K562 (cell line): Measurements from ENCODE around the gene KAT7. TPM values are rescaled to one million over a fixed set of nuclear protein-coding genes. Genes with fewer than 3 reads are reported as not detected.

Source experiments
- ATAC-seq: fragments of 200-7000 bp; cut with Tn5 transposase; 3 replicates; pipeline ENCODE4 v1.9.1; 2020; ENCODE audit warnings: moderate library complexity
- BruUV-seq: library from RNA; stranded (reverse); fragments of 400-500 nt; replicated peaks from 2 replicates; lab custom pipeline; 2021; lab: Mats Ljungman, UMichigan
- CTCF ChIA-PET: fragments of 300-600 bp; formaldehyde crosslinking; extraction: SDS; loops from one replicate; lab custom pipeline; 2021; ENCODE audit warnings: low intra/inter-chr PET ratio; lab: Yijun Ruan, JAX
- POLR2A ChIA-PET: fragments of 300-600, 350-650 bp; sonication (Branson Sonifier 250); formaldehyde crosslinking; extraction: SDS; loops from one replicate; lab custom pipeline; 2021; ENCODE audit warnings: antibody characterized with exemption, inconsistent platforms; lab: Yijun Ruan, JAX
- DNase-seq, 4 experiments: peaks; one replicate each; pipeline versions ENCODE4 v3.0.0 to v3.0.0-alpha.2; 2011 to 2018; ENCODE audit warnings: low spot score in 3 of 4, mixed read lengths in 3 of 4; ENCODE audit errors: extremely low read depth in 1 of 4
- FAIRE-seq: peaks from 2 replicates; lab custom pipeline; 2011; peaks lifted over from hg19 to GRCh38; lab: Jason Lieb, UNC
- H2AFZ ChIP-seq: 2 replicates; pipeline ENCODE4 v1.6.0; 2011; ENCODE audit warnings: low read depth, low read length, control low read depth, inconsistent platforms
- H3K27ac ChIP-seq: fragments of 200-600 bp; 3 replicates; pipeline ENCODE4 v1.8.0; 2011; ENCODE audit warnings: low read depth, mild to moderate bottlenecking, control low read depth, inconsistent platforms, low read length, moderate library complexity, mixed read lengths; ENCODE audit errors: extremely low read depth
- H3K27me3 ChIP-seq, 2 experiments: fragments of 300-600 bp in 1 of 2; 2 replicates in 1 of 2; 3 replicates in 1 of 2; pipeline versions ENCODE4 v1.6.0 to v1.8.0; 2011; ENCODE audit warnings: inconsistent platforms in 2 of 2, low read length in 2 of 2, mild to moderate bottlenecking in 1 of 2, mixed read lengths in 1 of 2, moderate library complexity in 1 of 2; ENCODE audit not compliant: control insufficient read depth in 2 of 2, insufficient read depth in 2 of 2
- H3K36me3 ChIP-seq: fragments of 300-600 bp; 3 replicates; pipeline ENCODE4 v1.8.0; 2011; ENCODE audit warnings: mild to moderate bottlenecking, low read length, inconsistent platforms; ENCODE audit not compliant: control insufficient read depth, insufficient read depth
- H3K4me1 ChIP-seq, 2 experiments: fragments of 200-600 bp in 1 of 2; replicated peaks in 1 of 2; 2 replicates in 1 of 2; 3 replicates in 1 of 2; pipeline versions ENCODE4 v1.5.1 to v1.8.0; 2011; ENCODE audit warnings: inconsistent platforms in 2 of 2, low read length in 2 of 2, mild to moderate bottlenecking in 1 of 2, mixed read lengths in 1 of 2, moderate library complexity in 1 of 2; ENCODE audit not compliant: control insufficient read depth in 2 of 2, insufficient read depth in 2 of 2
- H3K4me2 ChIP-seq: 2 replicates; pipeline ENCODE4 v1.6.1; 2011; ENCODE audit warnings: low read length, control low read depth, inconsistent platforms, mixed read lengths; ENCODE audit not compliant: insufficient read depth
- H3K4me3 ChIP-seq: fragments of 200-600 bp; sonication (generic), shearing (Covaris generic); 2 replicates; pipeline ENCODE4 v1.5.1; 2016; ENCODE audit warnings: control low read depth, inconsistent platforms
- H3K79me2 ChIP-seq: fragments of 200-600 bp; 3 replicates; pipeline ENCODE4 v1.8.0; 2011; ENCODE audit warnings: low read length, inconsistent platforms; ENCODE audit not compliant: control insufficient read depth, insufficient read depth
- H3K9ac ChIP-seq, 2 experiments: 2 replicates each; pipeline versions ENCODE4 v1.6.0 to v1.6.1; 2011; ENCODE audit warnings: low read depth in 2 of 2, low read length in 2 of 2, control low read depth in 1 of 2, inconsistent platforms in 1 of 2, mild to moderate bottlenecking in 1 of 2, mixed read lengths in 1 of 2; ENCODE audit not compliant: insufficient read depth in 1 of 2
- H3K9me1 ChIP-seq: one replicate; pipeline ENCODE4 v1.6.0; 2011; ENCODE audit warnings: inconsistent platforms, mild to moderate bottlenecking, low read length, moderate library complexity; ENCODE audit not compliant: control insufficient read depth, insufficient read depth
- H3K9me3 ChIP-seq: replicated peaks from 2 replicates; pipeline ENCODE4 v1.5.1; 2011; ENCODE audit warnings: low read depth, low read length, inconsistent platforms; ENCODE audit not compliant: control insufficient read depth, insufficient read depth
- H4K20me1 ChIP-seq: replicated peaks from 2 replicates; pipeline ENCODE4 v1.6.1; 2011; ENCODE audit warnings: low read length, inconsistent platforms, mixed read lengths; ENCODE audit not compliant: control insufficient read depth, insufficient read depth
- ARID3B ChIP-seq: fragments of 250-450 bp; sonication (Bioruptor Pico); IDR thresholded peaks from 2 replicates; pipeline ENCODE4 v1.4.0; 2020; ENCODE audit warnings: borderline replicate concordance
- CTBP1 ChIP-seq: fragments of 450-650 bp; IDR thresholded peaks from 2 replicates; pipeline ENCODE4 v1.6.1; 2016; ENCODE audit warnings: borderline replicate concordance
- CTCF ChIP-seq, 3 experiments: IDR thresholded peaks in 2 of 3; conservative IDR thresholded peaks in 1 of 3; 2 replicates each; pipeline ENCODE4 v1.5.1; 2011 to 2012; ENCODE audit warnings: low read length in 3 of 3, mild to moderate bottlenecking in 3 of 3, control low read depth in 2 of 3, improper control_type of control experiment in 1 of 3, inconsistent platforms in 1 of 3, low read depth in 1 of 3, mixed read lengths in 1 of 3, moderate library complexity in 1 of 3; ENCODE audit not compliant: insufficient read depth in 2 of 3
- FOSL1 ChIP-seq: fragments of 200-800 bp; sonication (Bioruptor generic); conservative IDR thresholded peaks from 2 replicates; pipeline ENCODE4 v1.6.1; 2016; ENCODE audit warnings: missing genetic modification characterization, missing compliant biosample characterization
- KLF13 ChIP-seq: fragments of 450-650 bp; IDR thresholded peaks from 2 replicates; pipeline ENCODE4 v1.6.1; 2016; ENCODE audit warnings: missing genetic modification characterization, low read depth, mild to moderate bottlenecking, missing compliant biosample characterization, moderate library complexity, borderline replicate concordance
- MAZ ChIP-seq, 2 experiments: fragments of 450-650 bp in 1 of 2; sonication (generic) in 1 of 2; formaldehyde crosslinking; IDR thresholded peaks in 1 of 2; conservative IDR thresholded peaks in 1 of 2; 2 replicates each; pipeline versions ENCODE4 v1.4.0 to v1.5.0; 2020; ENCODE audit warnings: mild to moderate bottlenecking in 1 of 2, missing genetic modification reagents in 1 of 2
- NEUROD1 ChIP-seq: fragments of 150-350 bp; IDR thresholded peaks from 2 replicates; pipeline ENCODE4 v1.6.1; 2014; ENCODE audit warnings: borderline replicate concordance, low read length, low read depth; ENCODE audit not compliant: partially characterized antibody
- POLR2G ChIP-seq: fragments of 200-400 bp; formaldehyde crosslinking; IDR thresholded peaks from 2 replicates; pipeline ENCODE4 v1.6.1; 2017; ENCODE audit warnings: low read depth, mild to moderate bottlenecking, antibody characterized with exemption, low read length, moderate library complexity
- RAD21 ChIP-seq, 2 experiments: fragments of 250-450 bp in 1 of 2; fragments of 450-650 bp in 1 of 2; sonication (Bioruptor Pico) in 1 of 2; formaldehyde crosslinking in 1 of 2; IDR thresholded peaks in 1 of 2; conservative IDR thresholded peaks in 1 of 2; 2 replicates each; pipeline versions ENCODE4 v1.4.0 to v1.8.0; 2020 to 2022; ENCODE audit warnings: mild to moderate bottlenecking in 2 of 2, moderate library complexity in 1 of 2
- SMC3 ChIP-seq: conservative IDR thresholded peaks from 2 replicates; pipeline ENCODE4 v1.6.1; 2011; ENCODE audit warnings: low read depth, low read length, improper control_type of control experiment; ENCODE audit not compliant: insufficient read depth
- STAT6 ChIP-seq: sonication (generic); formaldehyde crosslinking; IDR thresholded peaks from 2 replicates; pipeline ENCODE4 v1.8.1; 2023; ENCODE audit warnings: mild to moderate bottlenecking, missing genetic modification reagents
- ZNF384 ChIP-seq: IDR thresholded peaks from 2 replicates; pipeline ENCODE4 v1.6.1; 2012; ENCODE audit warnings: low read depth, low read length, improper control_type of control experiment
- ZNF586 ChIP-seq: fragments of 450-650 bp; formaldehyde crosslinking; conservative IDR thresholded peaks from 2 replicates; pipeline ENCODE4 v1.4.0; 2020; ENCODE audit warnings: mild to moderate bottlenecking, moderate library complexity
- WGBS: fragments of 100-300 bp; shearing (Covaris generic); methylation state at CpG from one replicate; pipeline ENCODE4 v1.1.6; 2016; ENCODE audit warnings: low coverage, mixed read lengths; ENCODE audit not compliant: insufficient coverage; ENCODE audit errors: missing lambda C conversion rate; 5-methylcytosine and 5-hydroxymethylcytosine counted together
- in situ Hi-C: fragments of 300-500 bp; cut with MboI; formaldehyde crosslinking; loops from 4 replicates; pipeline ENCODE4 v1.15.0; 2018; ENCODE audit warnings: inconsistent platforms, mixed read lengths
- intact Hi-C: fragments of 100-400 bp; cut with micrococcal nuclease; formaldehyde crosslinking; loops from 2 replicates; pipeline ENCODE4 v1.14.2; 2022
- polyA plus RNA-seq, 8 experiments: library from polyadenylated mRNA; depleted of rRNA in 4 of 8; stranded (reverse) in 5 of 8; unstranded in 3 of 8; fragments of >200 nt; fragmentation: Nextera tagmentation in 2 of 8; fragmentation: Illumina TruSeq in 1 of 8; extraction: Ambion mirVana in 2 of 8; extraction: Trizol in 1 of 8; gene quantifications; 2 replicates each; pipeline versions ENCODE4 v1.2.1 to v1.2.3, GENCODE V29; 2011 to 2014; ENCODE audit warnings: inconsistent platforms in 1 of 8, missing spikeins in 1 of 8
- total RNA-seq, 7 experiments: library from RNA; depleted of rRNA in 6 of 7; stranded (reverse); fragments of >200 nt in 6 of 7; fragmentation: Illumina TruSeq in 2 of 7; extraction: Trizol in 2 of 7; gene quantifications; 2 replicates each; pipeline versions ENCODE4 v1.2.1 to v1.2.3, GENCODE V29; 2011 to 2021; ENCODE audit warnings: low replicate concordance in 1 of 7

Gene KAT7
- total and polyA plus RNA-seq, 9 of the 15 experiments (the other 6 are each of a cell fraction or from before 2014, with no cell fraction given), result 10.8 to 57.3 (median 34.8) TPM

GRCh38 chr17:49843774-49844350, 55.4 kb downstream of the KAT7 start:
- Histone ChIP-seq H3K9me1 (peaks cover 2% of the 10 kb centered on the region), H3K4me2 (no peak overlapping the region), H3K36me3 (no peaks in the 10 kb centered on the region), H3K79me2 (no peaks in the 10 kb centered on the region), H4K20me1 (0 out of 2 replicates have a peak, but pooled peaks cover 2% of the 10 kb centered on the region), H3K9me3 (no peaks in the 10 kb centered on the region), H3K9ac (peak overlapping the region in 1 of 2 experiments; percentile 14; a peak in 1 of 4 replicates), H3K27me3 (no peaks in the 10 kb centered on the region), H3K4me3 (no peak overlapping the region), H3K4me1 (peaks cover 9 to 12% of the 10 kb centered on the region in 2 experiments; a peak in 4 of 5 replicates), H3K27ac (no peak overlapping the region), H2AFZ (no peak overlapping the region)
- ATAC-seq, result peak; percentile 84
- FAIRE-seq, result peak; percentile 44
- intact Hi-C loops (no loop called here), in situ Hi-C loops (no loop called here)
- ChIA-PET POLR2A (no interaction called here), CTCF (interaction anchor here (1.1 kb wide), 1 partner anchor 274 kb away, joined by 5 read pairs; no protein-coding TSS in a partner anchor)
- DNase-seq, result peak; percentile 63 to 72 (median 67)
- no TSS peak for BruUV-seq
- WGBS, result 50% methylated on average over 6 of the region's 6 CpGs
- no peak for TF ChIP-seq ARID3B (CRISPR knock-in tag)
- TF ChIP-seq FOSL1 (tag), result no peak
- TF ChIP-seq CTCF (IDR thresholded peaks at IDR 0.05 in 2 of 3, conservative IDR thresholded peaks at IDR 0.05 in 1 of 3; ENCODE audit: insufficient read depth in 2 of 3, low read depth in 1 of 3, low read length in 3 of 3), result peak; percentile 66 to 77 (median 76)
- no peak for TF ChIP-seq ZNF384
- TF ChIP-seq RAD21 (CRISPR knock-in tag; conservative IDR thresholded peaks at IDR 0.05 in 1 of 2, IDR thresholded peaks at IDR 0.05 in 1 of 2), result peak; percentile 30 to 62
- TF ChIP-seq POLR2G, result no peak
- no peak for TF ChIP-seq ZNF586 (CRISPR knock-in tag)
- TF ChIP-seq MAZ (CRISPR knock-in tag; conservative IDR thresholded peaks at IDR 0.05 in 1 of 2, IDR thresholded peaks at IDR 0.05 in 1 of 2), result peak in 1 of 2 experiments; percentile 30; a peak in 1 of 4 replicates
- no peak for TF ChIP-seq CTBP1
- TF ChIP-seq KLF13 (tag), result no peak
- TF ChIP-seq STAT6 (CRISPR knock-in tag), result no peak
- TF ChIP-seq SMC3, result peak; percentile 35; the same call in 1 of the 2 replicates
- TF ChIP-seq NEUROD1, result no peak
